RWPE2 (cell line): ENCODE data around the gene ARMC10.
"Not testable (repeated sequence)": the region's sequence is repeated elsewhere in the genome, so short reads cannot be mapped to it uniquely, and the experiment has no call there.

ENCODE experiments used
- ATAC-seq: fragments of 200-7000 bp; cut with Tn5 transposase; 3 replicates; pipeline ENCODE4 v1.9.1; 2021; ENCODE audit warnings: low read depth
- DNase-seq: peaks from one replicate; pipeline ENCODE4 v3.0.0-alpha.2; 2020; ENCODE audit warnings: low spot score
- H3K27ac ChIP-seq: fragments of 450-650 bp; 2 replicates; pipeline ENCODE4 v1.5.1; 2017; ENCODE audit warnings: mild to moderate bottlenecking; ENCODE audit not compliant: poor library complexity, severe bottlenecking
- H3K27me3 ChIP-seq: fragments of 250-450 bp; sonication (Bioruptor Pico); 2 replicates; pipeline ENCODE4 v1.5.1; 2021; ENCODE audit warnings: mild to moderate bottlenecking, moderate library complexity; ENCODE audit not compliant: insufficient read depth, poor library complexity, severe bottlenecking
- H3K36me3 ChIP-seq: fragments of 250-450 bp; sonication (Bioruptor Pico); 2 replicates; pipeline ENCODE4 v1.5.1; 2020; ENCODE audit warnings: low read depth, mild to moderate bottlenecking, moderate library complexity
- H3K4me1 ChIP-seq: fragments of 250-450 bp; sonication (Bioruptor Pico); 2 replicates; pipeline ENCODE4 v1.5.1; 2021; ENCODE audit warnings: mild to moderate bottlenecking, moderate library complexity; ENCODE audit not compliant: insufficient read depth, poor library complexity, severe bottlenecking
- H3K4me3 ChIP-seq: fragments of 250-450 bp; sonication (Bioruptor Pico); 2 replicates; pipeline ENCODE4 v1.5.1; 2021; ENCODE audit warnings: mild to moderate bottlenecking, moderate library complexity; ENCODE audit not compliant: severe bottlenecking
- H3K9me3 ChIP-seq: fragments of 250-450 bp; sonication (Bioruptor Pico); 2 replicates; pipeline ENCODE4 v1.5.1; 2021; ENCODE audit warnings: mild to moderate bottlenecking, moderate library complexity; ENCODE audit not compliant: severe bottlenecking
- TF ChIP-seq, protein P1 (sequence below): fragments of 450-650 bp; IDR thresholded peaks from one replicate; pipeline ENCODE4 v1.5.1; 2017; ENCODE audit warnings: mild to moderate bottlenecking, moderate library complexity; ENCODE audit not compliant: poor library complexity, severe bottlenecking

ARMC10 gene

DNA sequence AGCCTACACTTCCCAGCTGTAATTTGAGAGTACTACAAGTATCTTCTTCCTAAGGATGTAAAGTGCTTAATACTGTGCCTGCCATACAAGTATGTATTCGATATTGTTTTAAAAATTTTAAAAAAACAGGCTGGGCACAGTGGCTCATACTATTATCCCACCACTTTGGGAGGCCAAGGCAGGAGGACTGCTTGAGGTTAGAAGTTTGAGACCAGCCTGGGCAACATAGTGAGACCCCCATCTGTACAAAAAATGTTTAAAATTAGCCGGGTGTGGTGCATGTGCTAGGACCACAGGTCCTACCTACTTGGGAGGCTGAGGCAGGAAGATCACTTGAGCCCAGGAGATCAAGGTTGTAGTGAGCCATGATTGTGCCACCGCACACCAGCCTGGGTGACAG lies 8.3 kb downstream of the ARMC10 start:
- H3K27ac ChIP-seq, result no peak overlapping the region

DNA sequence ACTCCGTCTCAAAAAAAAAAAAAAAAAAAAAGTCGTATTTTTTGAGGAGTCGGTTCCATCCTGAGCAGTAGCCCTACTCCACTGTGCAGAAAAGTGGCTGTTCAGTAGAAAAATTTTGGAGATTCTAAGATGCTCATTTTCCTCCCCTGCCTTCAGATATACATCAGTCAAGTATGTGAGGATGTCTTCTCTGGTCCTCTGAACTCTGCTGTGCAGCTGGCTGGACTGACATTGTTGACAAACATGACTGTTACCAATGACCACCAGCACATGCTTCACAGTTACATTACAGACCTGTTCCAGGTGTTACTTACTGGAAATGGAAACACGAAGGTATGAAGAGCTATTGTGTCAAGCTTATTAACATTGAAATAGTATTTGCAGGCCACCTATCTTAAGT lies 17.4 kb downstream of the ARMC10 start:
- ATAC-seq, DNase-seq: not testable (repeated sequence)
- peaks cover 65% of the 10 kb centered on the region for H3K36me3 ChIP-seq

More for the DNA sequence above, 8.3 kb downstream of the ARMC10 start:
- DNase-seq (no peak), ATAC-seq (no peak)
- Histone ChIP-seq H3K4me1 (no peaks in the 10 kb centered on the region), H3K9me3 (no peaks in the 10 kb centered on the region), H3K4me3 (no peak overlapping the region), H3K27me3 (no peaks in the 10 kb centered on the region), H3K36me3 (peaks cover 55% of the 10 kb centered on the region)
- TF ChIP-seq, protein P1, sequence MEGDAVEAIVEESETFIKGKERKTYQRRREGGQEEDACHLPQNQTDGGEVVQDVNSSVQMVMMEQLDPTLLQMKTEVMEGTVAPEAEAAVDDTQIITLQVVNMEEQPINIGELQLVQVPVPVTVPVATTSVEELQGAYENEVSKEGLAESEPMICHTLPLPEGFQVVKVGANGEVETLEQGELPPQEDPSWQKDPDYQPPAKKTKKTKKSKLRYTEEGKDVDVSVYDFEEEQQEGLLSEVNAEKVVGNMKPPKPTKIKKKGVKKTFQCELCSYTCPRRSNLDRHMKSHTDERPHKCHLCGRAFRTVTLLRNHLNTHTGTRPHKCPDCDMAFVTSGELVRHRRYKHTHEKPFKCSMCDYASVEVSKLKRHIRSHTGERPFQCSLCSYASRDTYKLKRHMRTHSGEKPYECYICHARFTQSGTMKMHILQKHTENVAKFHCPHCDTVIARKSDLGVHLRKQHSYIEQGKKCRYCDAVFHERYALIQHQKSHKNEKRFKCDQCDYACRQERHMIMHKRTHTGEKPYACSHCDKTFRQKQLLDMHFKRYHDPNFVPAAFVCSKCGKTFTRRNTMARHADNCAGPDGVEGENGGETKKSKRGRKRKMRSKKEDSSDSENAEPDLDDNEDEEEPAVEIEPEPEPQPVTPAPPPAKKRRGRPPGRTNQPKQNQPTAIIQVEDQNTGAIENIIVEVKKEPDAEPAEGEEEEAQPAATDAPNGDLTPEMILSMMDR, result no peak

DNA sequence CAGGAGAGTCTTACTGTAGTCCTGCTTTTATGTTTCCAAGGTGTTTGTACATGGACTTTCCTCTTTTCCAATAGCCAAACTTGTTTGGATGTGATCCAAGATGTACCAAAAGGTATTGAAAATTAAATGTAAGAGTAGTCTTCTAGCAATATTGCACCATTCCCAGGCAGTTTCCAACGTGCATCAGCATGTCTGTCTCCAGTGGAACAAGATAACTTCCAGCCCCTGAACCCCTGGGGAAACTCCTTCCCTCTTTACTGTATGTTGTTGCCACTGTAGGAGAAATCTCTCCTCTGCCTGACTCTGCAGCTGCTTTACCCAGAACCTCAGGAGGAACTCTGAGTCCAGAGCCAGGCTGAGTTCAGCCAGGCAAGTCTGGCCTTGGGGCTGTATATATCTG lies 18.5 kb downstream of the ARMC10 start:
- TF ChIP-seq, protein P1, result no peak
- ATAC-seq (peak; percentile 29; the same call in 1 of the 3 replicates), DNase-seq (no peak)
- H3K4me1 ChIP-seq, result no peaks in the 10 kb centered on the region
- no peaks in the 10 kb centered on the region for H3K9me3 ChIP-seq
- H3K36me3 ChIP-seq, result peaks cover 63% of the 10 kb centered on the region
- no peak overlapping the region for H3K27ac ChIP-seq
- no peaks in the 10 kb centered on the region for H3K27me3 ChIP-seq
- no peak overlapping the region for H3K4me3 ChIP-seq

More for the DNA sequence above, 17.4 kb downstream of the ARMC10 start:
- H3K4me1 ChIP-seq, H3K4me3 ChIP-seq, H3K27ac ChIP-seq, H3K27me3 ChIP-seq, H3K9me3 ChIP-seq: not testable (repeated sequence)

DNA sequence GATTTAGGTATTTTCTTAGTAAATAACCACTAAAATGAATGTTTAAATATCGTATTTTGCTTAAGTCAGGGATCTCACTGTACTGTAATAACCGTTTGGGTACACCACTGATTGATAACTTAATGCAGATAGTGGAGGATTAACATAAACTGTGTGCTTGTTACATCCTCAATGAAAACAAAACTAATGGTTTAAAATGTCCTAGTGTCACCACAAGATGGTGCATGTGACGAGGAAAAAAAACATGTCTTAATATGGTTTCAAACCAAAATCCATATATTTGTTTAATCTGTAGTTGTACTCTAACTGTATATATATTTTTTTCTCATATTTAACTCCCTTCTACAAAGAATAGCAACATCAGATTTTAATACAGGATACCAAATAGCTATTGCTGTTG lies 19.2 kb downstream of the ARMC10 start:
- DNase-seq (no peak), ATAC-seq (no peak)
- TF ChIP-seq, protein P1, result peak; percentile 24
- Histone ChIP-seq H3K36me3 (peaks cover 58% of the 10 kb centered on the region), H3K27me3 (no peaks in the 10 kb centered on the region), H3K4me1 (no peaks in the 10 kb centered on the region), H3K9me3 (no peaks in the 10 kb centered on the region), H3K4me3 (no peak overlapping the region), H3K27ac (no peak overlapping the region)

DNA sequence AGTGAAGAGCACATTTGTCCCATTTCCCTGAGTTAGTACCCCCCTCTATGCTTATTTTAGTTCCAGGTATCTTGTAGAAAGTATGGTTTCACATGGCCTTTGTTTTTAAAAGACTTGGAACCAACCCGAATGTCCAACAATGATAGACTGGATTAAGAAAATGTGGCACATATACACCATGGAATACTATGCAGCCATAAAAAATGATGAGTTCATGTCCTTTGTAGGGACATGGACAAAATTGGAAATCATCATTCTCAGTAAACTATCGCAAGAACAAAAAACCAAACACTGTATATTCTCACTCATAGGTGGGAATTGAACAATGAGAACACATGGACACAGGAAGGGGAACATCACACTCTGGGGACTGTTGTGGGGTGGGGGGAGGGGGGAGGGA lies 20.6 kb downstream of the ARMC10 start:
- DNase-seq, H3K4me1 ChIP-seq, H3K27me3 ChIP-seq, H3K4me3 ChIP-seq, H3K27ac ChIP-seq, H3K9me3 ChIP-seq, ATAC-seq: not testable (repeated sequence)
- H3K36me3 ChIP-seq, result peaks cover 55% of the 10 kb centered on the region

DNA sequence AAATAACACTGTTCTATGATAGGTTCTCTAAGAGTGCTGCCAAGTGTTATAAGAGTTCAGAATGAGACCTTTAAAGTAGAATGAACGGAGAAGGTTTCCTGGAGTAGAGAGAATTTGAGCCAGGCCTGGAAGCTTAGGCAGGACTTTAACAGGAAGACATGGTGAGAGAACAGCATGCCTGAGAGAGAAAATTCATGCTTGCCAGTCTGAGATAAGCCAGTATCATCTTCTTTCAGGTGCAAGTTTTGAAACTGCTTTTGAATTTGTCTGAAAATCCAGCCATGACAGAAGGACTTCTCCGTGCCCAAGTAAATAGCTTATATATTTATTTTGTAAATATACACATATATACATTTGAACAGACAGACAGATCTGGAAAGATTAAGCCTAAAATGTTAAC lies 22.1 kb downstream of the ARMC10 start:
- H3K9me3 ChIP-seq, result no peaks in the 10 kb centered on the region
- H3K4me3 ChIP-seq, result no peak overlapping the region
- TF ChIP-seq, protein P1, result no peak
- ATAC-seq (no peak), DNase-seq (no peak)
- peaks cover 65% of the 10 kb centered on the region for H3K36me3 ChIP-seq
- no peak overlapping the region for H3K27ac ChIP-seq
- H3K4me1 ChIP-seq, result no peaks in the 10 kb centered on the region
- H3K27me3 ChIP-seq, result no peaks in the 10 kb centered on the region
